HepG2 (cell line): ENCODE results near the gene TIRAP. TPM values are rescaled to one million over a fixed set of nuclear protein-coding genes. Genes with fewer than 3 reads are reported as not detected.
A peak's percentile ranks its signal among the peaks of the same experiment; 100 is the strongest.

ENCODE experiments used
- AHDC1 ChIP-seq: sonication (generic); formaldehyde crosslinking; IDR thresholded peaks from 2 replicates; pipeline ENCODE4 v1.5.1; 2020; ENCODE audit warnings: mild to moderate bottlenecking, missing genetic modification reagents, borderline replicate concordance
- CHCHD3 ChIP-seq: sonication (generic); formaldehyde crosslinking; IDR thresholded peaks from 2 replicates; pipeline ENCODE4 v1.8.0; 2022; ENCODE audit warnings: mild to moderate bottlenecking, missing genetic modification reagents, moderate library complexity
- CREBL2 ChIP-seq: sonication (generic); formaldehyde crosslinking; IDR thresholded peaks from 2 replicates; pipeline ENCODE4 v1.8.1; 2023; ENCODE audit warnings: missing genetic modification reagents, mild to moderate bottlenecking, borderline replicate concordance
- DMTF1 ChIP-seq: sonication (generic); formaldehyde crosslinking; IDR thresholded peaks from 2 replicates; pipeline ENCODE4 v1.4.0; 2020; ENCODE audit warnings: mild to moderate bottlenecking, missing genetic modification reagents
- FOXP4 ChIP-seq: sonication (generic); formaldehyde crosslinking; IDR thresholded peaks from 2 replicates; pipeline ENCODE4 v1.4.0; 2020; ENCODE audit warnings: missing genetic modification reagents
- HDAC6 ChIP-seq: fragments of 200-600 bp; sonication (generic); IDR thresholded peaks from 2 replicates; pipeline ENCODE4 v1.7.0; 2017; ENCODE audit warnings: mild to moderate bottlenecking, antibody characterized with exemption, low read length, low read depth
- HNRNPL ChIP-seq: fragments of 200-400 bp; formaldehyde crosslinking; IDR thresholded peaks from 2 replicates; pipeline ENCODE4 v1.6.1; 2017; ENCODE audit warnings: mild to moderate bottlenecking, low read depth, low read length
- MBD4 ChIP-seq: IDR thresholded peaks from 2 replicates; pipeline ENCODE4 v1.6.1; 2012; ENCODE audit warnings: low read length, inconsistent platforms, borderline replicate concordance
- PRPF4 ChIP-seq: fragments of 200-400 bp; formaldehyde crosslinking; IDR thresholded peaks from 2 replicates; pipeline ENCODE4 v1.6.1; 2016; ENCODE audit warnings: low read length, low read depth; ENCODE audit not compliant: poor library complexity, severe bottlenecking
- SP5 ChIP-seq: IDR thresholded peaks from 2 replicates; pipeline ENCODE4 v1.6.1; 2016; ENCODE audit warnings: low read depth, borderline replicate concordance
- TAF1 ChIP-seq: sonication (generic); formaldehyde crosslinking; IDR thresholded peaks from 2 replicates; pipeline ENCODE4 v1.4.0; 2020; ENCODE audit warnings: missing genetic modification reagents
- ZNF503 ChIP-seq: sonication (generic); formaldehyde crosslinking; IDR thresholded peaks from 2 replicates; pipeline ENCODE4 v1.4.0; 2020; ENCODE audit warnings: missing genetic modification reagents
- ZNF564 ChIP-seq: sonication (generic); formaldehyde crosslinking; IDR thresholded peaks from 2 replicates; pipeline ENCODE4 v1.8.1; 2023; ENCODE audit warnings: mild to moderate bottlenecking, missing genetic modification reagents
- ZNF660 ChIP-seq: sonication (generic); formaldehyde crosslinking; IDR thresholded peaks from 2 replicates; pipeline ENCODE4 v1.5.1; 2020; ENCODE audit warnings: mild to moderate bottlenecking, low read depth, missing genetic modification reagents, borderline replicate concordance
- polyA plus RNA-seq, 8 experiments: library from polyadenylated mRNA; depleted of rRNA in 3 of 8; stranded (reverse) in 7 of 8; unstranded in 1 of 8; fragments of >200 nt; fragmentation: Illumina TruSeq in 4 of 8; extraction: Trizol in 4 of 8; gene quantifications; 2 replicates each; pipeline versions ENCODE4 v1.2.1 to v1.2.3, GENCODE V29; 2011 to 2016; ENCODE audit warnings: low read depth in 4 of 8, missing spikeins in 1 of 8, mixed read lengths in 1 of 8; ENCODE audit not compliant: insufficient read depth in 1 of 8
- total RNA-seq, 5 experiments: library from RNA; depleted of rRNA; stranded (reverse); fragments of >200 nt; fragmentation: Illumina TruSeq; extraction: Trizol; gene quantifications; 2 replicates each; pipeline ENCODE4 v1.2.3, GENCODE V29; 2016; ENCODE audit warnings: low read depth in 1 of 5

Gene TIRAP
- total and polyA plus RNA-seq, 2 of the 13 experiments (the other 11 are each of a cell fraction or from before 2014, with no cell fraction given): 5.4 to 5.7 TPM

GRCh38 chr11:126282736-126283591 is at the start of gene TIRAP (continued):
- no peak for TF ChIP-seq AHDC1 (CRISPR knock-in tag)
- no peak for TF ChIP-seq ZNF660 (CRISPR knock-in tag)
- no peak for TF ChIP-seq HNRNPL
- no peak for TF ChIP-seq DMTF1
- TF ChIP-seq HDAC6: no peak
- no peak for TF ChIP-seq MBD4
- peak; percentile 50 for TF ChIP-seq SP5
- no peak; the same call in 1 of the 2 replicates for TF ChIP-seq ZNF503 (CRISPR knock-in tag)
- TF ChIP-seq ZNF564 (CRISPR knock-in tag): no peak
- TF ChIP-seq TAF1 (CRISPR knock-in tag): peak; percentile 75; the same call in 1 of the 2 replicates
- TF ChIP-seq PRPF4: no peak
- no peak for TF ChIP-seq CREBL2 (CRISPR knock-in tag)
- no peak for TF ChIP-seq FOXP4 (CRISPR knock-in tag)
- peak; percentile 91 for TF ChIP-seq CHCHD3 (CRISPR knock-in tag)
